Fibroblast of villous mesenchyme (primary cell): ENCODE data around the gene NOSTRIN. TPM values are rescaled to one million over a fixed set of nuclear protein-coding genes. Genes with fewer than 3 reads are reported as not detected.

ENCODE experiments used
- DNase-seq: peaks from one replicate; pipeline ENCODE4 v3.0.0-alpha.2; 2010; ENCODE audit warnings: low read depth
- H3K4me3 ChIP-seq: 2 replicates; pipeline ENCODE4 v1.5.1; 2011; ENCODE audit warnings: low read depth, mild to moderate bottlenecking, low read length
- CTCF ChIP-seq: IDR thresholded peaks from 2 replicates; pipeline ENCODE4 v1.5.1; 2012; ENCODE audit warnings: low read depth, mild to moderate bottlenecking, low read length; ENCODE audit not compliant: insufficient read depth
- total RNA-seq: library from RNA; depleted of rRNA; stranded (reverse); fragments of >200 nt; gene quantifications from 2 replicates; pipeline ENCODE4 v1.2.3, GENCODE V29; 2012

Gene NOSTRIN
- total RNA-seq, 1 donor: 0.43 TPM

DNA sequence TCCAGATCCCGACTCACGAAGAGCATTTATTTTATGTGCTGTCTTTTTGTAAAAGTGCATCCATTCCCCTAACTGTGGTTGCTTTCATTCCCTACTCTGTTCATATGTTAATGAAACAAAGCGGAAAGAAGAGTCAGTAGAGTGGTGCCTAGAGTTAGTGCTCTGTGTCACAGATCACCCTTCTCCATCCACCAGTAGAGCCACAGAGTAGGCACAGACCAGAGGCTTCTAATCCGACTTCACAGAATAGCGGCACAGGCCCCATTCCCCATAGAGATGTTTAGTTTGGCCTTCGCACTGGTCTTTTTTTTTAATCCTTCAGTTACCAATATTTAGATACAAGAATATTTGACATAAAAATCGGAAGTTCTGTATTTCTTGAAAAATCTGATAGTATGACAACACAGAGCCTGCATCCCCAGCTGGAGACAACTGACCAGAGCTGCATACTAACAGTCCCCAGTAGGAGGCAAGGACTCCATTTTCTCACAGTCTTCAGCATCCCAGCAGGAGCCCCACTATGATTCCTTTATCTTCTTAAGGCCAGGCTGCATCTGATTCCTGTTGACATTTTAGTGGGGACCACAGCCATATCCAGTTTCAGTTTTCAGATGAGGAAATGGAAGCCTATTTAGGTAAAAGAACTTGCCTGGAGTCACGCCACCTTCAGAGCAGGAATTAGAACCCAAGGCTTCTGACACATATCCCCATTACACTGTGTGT is 105.7 kb downstream of the NOSTRIN start:
- no peak for TF ChIP-seq CTCF
- no peak overlapping the region for H3K4me3 ChIP-seq
- no peak for DNase-seq

DNA sequence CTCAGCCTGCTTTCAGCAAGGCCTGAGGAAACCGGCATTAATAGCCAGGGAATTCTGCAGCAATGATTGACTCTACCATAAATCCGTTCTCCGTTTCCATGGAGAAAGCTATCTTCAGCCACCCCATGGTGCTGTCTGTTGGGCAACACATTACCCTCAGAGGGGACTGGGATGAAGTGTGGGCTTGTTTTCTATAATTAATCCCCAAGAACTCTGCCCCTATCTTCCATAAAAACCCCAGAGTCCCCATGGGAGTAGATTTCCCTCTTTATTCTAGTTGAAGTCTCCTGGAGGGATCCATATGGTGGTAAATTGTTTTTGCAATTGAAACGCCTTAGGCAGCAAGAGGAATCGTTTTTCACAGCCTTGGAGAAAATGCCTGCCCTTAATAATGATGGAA is 107.9 kb downstream of the NOSTRIN start:
- no peak for TF ChIP-seq CTCF
- no peak overlapping the region for H3K4me3 ChIP-seq
- no peak for DNase-seq

- DNase-seq: no peak
- TF ChIP-seq CTCF: no peak
- no peak overlapping the region for H3K4me3 ChIP-seq
Observed at GRCh38 chr2:168912466-168912865, 110.0 kb downstream of the NOSTRIN start.

- DNase-seq: peak; percentile 24
- no peak for TF ChIP-seq CTCF
- peak overlapping the region; percentile 42 for H3K4me3 ChIP-seq
Observed at GRCh38 chr2:168912901-168913369, 110.5 kb downstream of the NOSTRIN start.

GRCh38 chr2:168913495-168913894 is 111.1 kb downstream of the NOSTRIN start:
- H3K4me3 ChIP-seq: no peak overlapping the region
- no peak for TF ChIP-seq CTCF
- no peak for DNase-seq

Other genes starting within 250 kb of the NOSTRIN start
- 2.9 and 7.3 TPM in 2 replicates for gene SPC25, start 87.8 kb downstream of the NOSTRIN start, total RNA-seq
- not detected in 2 replicates for gene G6PC2, start 98.7 kb downstream of the NOSTRIN start, total RNA-seq
- gene ABCB11, start 228.7 kb downstream of the NOSTRIN start, total RNA-seq: under 0.01 TPM in 1 of 2 replicates, not detected in the other